CD14-positive monocyte (primary cell): ENCODE data around the gene PRDX6. TPM values are rescaled to one million over a fixed set of nuclear protein-coding genes. Genes with fewer than 3 reads are reported as not detected.
"Not testable (repeated sequence)": the region's sequence is repeated elsewhere in the genome, so short reads cannot be mapped to it uniquely, and the experiment has no call there.

Experiments
- DNase-seq, 3 donors: peaks; one replicate each; pipeline ENCODE4 v3.0.0-alpha.2; 2011 to 2022
- H2AFZ ChIP-seq: 2 replicates; pipeline ENCODE4 v1.6.0; 2012; ENCODE audit warnings: mild to moderate bottlenecking, low read depth, low read length, inconsistent platforms; ENCODE audit not compliant: insufficient read depth, poor library complexity, severe bottlenecking
- H3K27ac ChIP-seq, 2 donors: 1 replicate in 1 of 2; 2 replicates in 1 of 2; pipeline ENCODE4 v1.5.1; 2012 to 2013; ENCODE audit warnings: low read length in 2 of 2, control low read depth in 1 of 2, inconsistent platforms in 1 of 2, low read depth in 1 of 2, mild to moderate bottlenecking in 1 of 2
- H3K27me3 ChIP-seq, 2 donors: one replicate each; pipeline versions ENCODE4 v1.6.0 to v1.6.1; 2011 to 2013; ENCODE audit warnings: low read length in 2 of 2; ENCODE audit not compliant: control insufficient read depth in 2 of 2, insufficient read depth in 2 of 2
- H3K36me3 ChIP-seq, 2 donors: replicated peaks in 1 of 2; 1 replicate in 1 of 2; 2 replicates in 1 of 2; pipeline versions ENCODE4 v1.5.1 to v1.6.1; 2012 to 2013; ENCODE audit warnings: low read length in 2 of 2, control low read depth in 1 of 2, inconsistent platforms in 1 of 2, mild to moderate bottlenecking in 1 of 2; ENCODE audit not compliant: insufficient read depth in 2 of 2, control insufficient read depth in 1 of 2
- H3K4me1 ChIP-seq, 2 donors: 1 replicate in 1 of 2; 2 replicates in 1 of 2; pipeline versions ENCODE4 v1.5.1 to v1.6.1; 2012 to 2013; ENCODE audit warnings: low read length in 2 of 2, control low read depth in 1 of 2, inconsistent platforms in 1 of 2, mild to moderate bottlenecking in 1 of 2, moderate library complexity in 1 of 2; ENCODE audit not compliant: insufficient read depth in 2 of 2, control insufficient read depth in 1 of 2
- H3K4me2 ChIP-seq: replicated peaks from 2 replicates; pipeline ENCODE3; 2012; ENCODE audit warnings: low read length, moderate library complexity, mild to moderate bottlenecking; ENCODE audit not compliant: poor library complexity, severe bottlenecking; ENCODE audit errors: extremely low read depth
- H3K4me3 ChIP-seq, 3 experiments: fragments of 200-600 bp in 1 of 3; sonication (generic) in 1 of 3; replicated peaks in 1 of 3; 1 replicate in 2 of 3; 2 replicates in 1 of 3; pipeline ENCODE4 v1.5.1; 2011 to 2013; ENCODE audit warnings: low read length in 3 of 3, mild to moderate bottlenecking in 3 of 3, control low read depth in 2 of 3, low read depth in 2 of 3, inconsistent platforms in 1 of 3, moderate library complexity in 1 of 3
- H3K79me2 ChIP-seq: 2 replicates; pipeline ENCODE4 v1.6.0; 2012; ENCODE audit warnings: mild to moderate bottlenecking, control low read depth, inconsistent platforms, low read length, moderate library complexity; ENCODE audit not compliant: insufficient read depth
- H3K9ac ChIP-seq: 2 replicates; pipeline ENCODE4 v1.6.0; 2017; ENCODE audit warnings: low read length, mild to moderate bottlenecking; ENCODE audit not compliant: insufficient read depth, poor library complexity, severe bottlenecking
- H3K9me3 ChIP-seq, 2 donors: replicated peaks in 1 of 2; 1 replicate in 1 of 2; 2 replicates in 1 of 2; pipeline versions ENCODE4 v1.5.1 to v1.6.1; 2012 to 2013; ENCODE audit warnings: low read length in 2 of 2, control low read depth in 1 of 2; ENCODE audit not compliant: control insufficient read depth in 1 of 2, insufficient read depth in 1 of 2
- H4K20me1 ChIP-seq: 2 replicates; pipeline ENCODE4 v1.6.0; 2012; ENCODE audit warnings: mild to moderate bottlenecking, low read length, control low read depth, moderate library complexity; ENCODE audit not compliant: insufficient read depth
- H3K27ac Mint-ChIP-seq, 7 donors: one replicate each; pipeline ENCODE4 v1.8.0; 2020; ENCODE audit warnings: mild to moderate bottlenecking in 7 of 7, mixed read lengths in 7 of 7, moderate library complexity in 6 of 7, inconsistent platforms in 2 of 7
- H3K27me3 Mint-ChIP-seq, 3 donors: one replicate each; pipeline ENCODE4 v1.8.0; 2021 to 2022; ENCODE audit warnings: low read depth in 3 of 3, mild to moderate bottlenecking in 3 of 3, mixed read lengths in 3 of 3, moderate library complexity in 3 of 3, inconsistent platforms in 1 of 3
- H3K36me3 Mint-ChIP-seq, 2 donors: one replicate each; pipeline ENCODE4 v1.8.0; 2020; ENCODE audit warnings: mixed read lengths in 2 of 2, inconsistent platforms in 1 of 2, mild to moderate bottlenecking in 1 of 2
- H3K4me1 Mint-ChIP-seq: one replicate; pipeline ENCODE4 v1.8.0; 2020; ENCODE audit warnings: mild to moderate bottlenecking, mixed read lengths
- H3K4me3 Mint-ChIP-seq, 2 donors: one replicate each; pipeline ENCODE4 v1.8.0; 2020; ENCODE audit warnings: mild to moderate bottlenecking in 2 of 2, mixed read lengths in 2 of 2, moderate library complexity in 1 of 2
- H3K9me3 Mint-ChIP-seq, 7 donors: one replicate each; pipeline ENCODE4 v1.8.0; 2020 to 2022; ENCODE audit warnings: mixed read lengths in 7 of 7, mild to moderate bottlenecking in 6 of 7, moderate library complexity in 6 of 7, inconsistent platforms in 2 of 7
- CTCF ChIP-seq: fragments of 200-600 bp; IDR thresholded peaks from one replicate; pipeline ENCODE4 v1.8.0; 2022; ENCODE audit warnings: antibody characterized with exemption, mild to moderate bottlenecking
- WGBS: methylation state at CpG from one replicate; pipeline ENCODE4 v1.1.5; 2013; ENCODE audit warnings: missing lambda C conversion rate; ENCODE audit not compliant: insufficient coverage; 5-methylcytosine and 5-hydroxymethylcytosine counted together
- intact Hi-C, 2 donors: fragments of 100-400 bp; cut with micrococcal nuclease; formaldehyde crosslinking; loops; one replicate each; pipeline versions ENCODE4 v1.15.0 to v1.15.1; 2023
- polyA plus RNA-seq, 3 donors: library from polyadenylated mRNA; depleted of rRNA in 1 of 3; unstranded in 2 of 3; stranded (reverse) in 1 of 3; fragments of 300-500 nt in 2 of 3; fragments of >200 nt in 1 of 3; fragmentation: Illumina TruSeq in 2 of 3; gene quantifications; 1 replicate in 2 of 3; 2 replicates in 1 of 3; pipeline ENCODE4 v1.2.3, GENCODE V29; 2012 to 2021

PRDX6 gene
- polyA plus RNA-seq, 3 donors, result 89.5 to 142 (median 119) TPM

DNA sequence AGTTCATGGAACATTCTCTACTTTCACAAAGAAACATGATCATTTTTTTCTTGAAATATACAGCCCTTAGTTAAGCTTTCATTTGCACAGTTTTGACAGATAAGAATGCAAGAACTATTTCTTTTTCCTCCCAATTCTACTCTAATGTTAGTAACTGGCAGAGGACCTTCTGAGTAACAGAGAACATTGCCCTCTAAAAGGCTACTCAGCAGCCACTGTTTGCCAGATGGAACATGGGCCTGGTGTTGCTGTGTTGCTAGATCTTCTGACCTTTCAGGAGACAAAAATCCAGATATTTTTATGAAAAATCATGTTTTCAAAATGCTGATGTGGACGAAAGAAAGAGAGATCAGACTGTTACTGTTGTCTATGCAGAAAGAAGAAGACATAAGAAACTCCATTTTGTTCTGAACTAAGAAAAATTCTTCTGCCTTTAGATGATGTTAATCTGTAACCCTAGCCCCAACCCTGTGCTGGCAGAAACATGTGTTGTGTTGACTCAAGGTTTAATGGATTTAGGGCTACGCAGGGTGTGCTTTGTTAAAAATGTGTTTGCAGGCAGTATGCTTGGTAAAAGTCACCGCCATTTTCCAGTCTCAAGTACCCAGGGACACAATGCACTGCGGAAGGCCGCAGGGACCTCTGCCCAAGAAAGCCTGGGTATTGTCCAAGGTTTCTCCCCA, 2.9 kb upstream of the PRDX6 start:
- H3K4me3 ChIP-seq, result no peak overlapping the region
- peaks cover 14 to 29% (median 20%) of the 10 kb centered on the region in 7 donors for H3K9me3 Mint-ChIP-seq
- intact Hi-C loops, result loop anchor here in 1 of 2 donors (10.0 kb wide), 1 partner anchor 391 kb away; the partner anchor contains the start of genes GAS5 and ZBTB37
- H3K79me2 ChIP-seq, result peaks cover 34% of the 10 kb centered on the region
- peaks cover 7% of the 10 kb centered on the region for H4K20me1 ChIP-seq
- H3K27ac ChIP-seq, result no peak overlapping the region
- no peak overlapping the region for H3K4me2 ChIP-seq
- no peak overlapping the region for H2AFZ ChIP-seq
- peaks cover 0 to 4% (median 1%) of the 10 kb centered on the region in 3 donors for H3K27me3 Mint-ChIP-seq
- peaks cover 17% of the 10 kb centered on the region in 2 donors for H3K9me3 ChIP-seq
- H3K36me3 ChIP-seq, result no peaks in the 10 kb centered on the region
- no peak overlapping the region for H3K4me3 Mint-ChIP-seq
- peak overlapping the region in 2 of 7 donors; percentile 28 to 41 for H3K27ac Mint-ChIP-seq
- no peaks in the 10 kb centered on the region for H3K27me3 ChIP-seq
- no peak for TF ChIP-seq CTCF
- H3K9ac ChIP-seq, result no peak overlapping the region
- H3K36me3 Mint-ChIP-seq, result peaks cover 18 to 36% of the 10 kb centered on the region in 2 donors
- DNase-seq, result no peak
- WGBS, result 100% methylated on average over 1 of the region's 5 CpGs
- H3K4me1 ChIP-seq, result peaks cover 27 to 34% of the 10 kb centered on the region in 2 donors
- peaks cover 40% of the 10 kb centered on the region for H3K4me1 Mint-ChIP-seq

DNA sequence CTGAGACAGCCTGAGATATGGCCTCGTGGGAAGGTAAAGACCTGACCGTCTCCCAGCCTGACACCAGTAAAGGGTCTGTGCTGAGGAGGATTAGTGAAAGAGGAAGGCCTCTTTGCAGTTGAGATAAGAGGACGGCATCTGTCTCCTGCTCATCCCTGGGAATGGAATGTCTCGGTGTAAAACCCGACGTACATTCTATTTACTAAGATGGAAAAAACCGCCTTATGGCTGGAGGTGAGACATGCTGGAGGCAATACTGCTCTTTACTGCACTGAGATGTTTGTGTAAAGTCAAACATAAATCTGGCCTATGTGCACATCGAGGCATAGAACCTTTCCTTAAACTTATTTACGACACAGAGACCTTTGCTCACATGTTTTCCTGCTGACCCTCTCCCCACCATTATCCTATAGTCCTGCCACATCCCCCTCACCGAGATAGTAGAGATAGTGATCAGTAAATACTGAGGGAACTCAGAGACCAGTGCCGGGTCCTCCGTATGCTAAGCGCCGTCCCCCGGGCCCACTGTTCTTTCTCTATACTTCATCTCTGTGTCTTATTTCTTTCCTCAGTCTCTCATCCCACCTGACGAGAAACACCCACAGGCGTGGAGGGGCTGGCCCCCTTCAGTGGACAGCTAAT, 2.2 kb upstream of the PRDX6 start:
- not testable (repeated sequence) for H4K20me1 ChIP-seq, H3K27me3 ChIP-seq, H3K4me3 ChIP-seq, H2AFZ ChIP-seq, H3K9ac ChIP-seq, H3K27me3 Mint-ChIP-seq, DNase-seq, H3K4me2 ChIP-seq, H3K27ac ChIP-seq, H3K36me3 ChIP-seq
- peaks cover 14% of the 10 kb centered on the region in 2 donors for H3K9me3 ChIP-seq
- H3K79me2 ChIP-seq, result peaks cover 41% of the 10 kb centered on the region
- peaks cover 33 to 40% of the 10 kb centered on the region in 2 donors for H3K4me1 ChIP-seq
- Mint-ChIP-seq H3K36me3 (peaks cover 15 to 34% of the 10 kb centered on the region in 2 donors), H3K4me1 (peaks cover 46% of the 10 kb centered on the region), H3K4me3 (peak overlapping the region in 1 of 2 donors; percentile 39), H3K9me3 (peaks cover 10 to 22% (median 17%) of the 10 kb centered on the region in 7 donors), H3K27ac (peak overlapping the region in 3 of 7 donors; percentile 41 to 98 (median 43))
- intact Hi-C loops, result loop anchor here (5.0 to 10.0 kb wide), 5 partner anchors 43 to 547 kb away; partner anchors contain the start of genes CENPL (in 2 of the 2), DARS2 (in 2 of the 2), GAS5 (in 2 of the 2) and ZBTB37 (in 2 of the 2)
- WGBS, result 94% methylated on average over 8 of the region's 17 CpGs
